ENCODE data around the gene RNF11. TPM values are rescaled to one million over a fixed set of nuclear protein-coding genes. Genes with fewer than 3 reads are reported as not detected.

RNF11 gene
- polyA plus RNA-seq, 3 donors from 2014 or later = 32.7 to 52.4 (median 38.0) TPM

DNA sequence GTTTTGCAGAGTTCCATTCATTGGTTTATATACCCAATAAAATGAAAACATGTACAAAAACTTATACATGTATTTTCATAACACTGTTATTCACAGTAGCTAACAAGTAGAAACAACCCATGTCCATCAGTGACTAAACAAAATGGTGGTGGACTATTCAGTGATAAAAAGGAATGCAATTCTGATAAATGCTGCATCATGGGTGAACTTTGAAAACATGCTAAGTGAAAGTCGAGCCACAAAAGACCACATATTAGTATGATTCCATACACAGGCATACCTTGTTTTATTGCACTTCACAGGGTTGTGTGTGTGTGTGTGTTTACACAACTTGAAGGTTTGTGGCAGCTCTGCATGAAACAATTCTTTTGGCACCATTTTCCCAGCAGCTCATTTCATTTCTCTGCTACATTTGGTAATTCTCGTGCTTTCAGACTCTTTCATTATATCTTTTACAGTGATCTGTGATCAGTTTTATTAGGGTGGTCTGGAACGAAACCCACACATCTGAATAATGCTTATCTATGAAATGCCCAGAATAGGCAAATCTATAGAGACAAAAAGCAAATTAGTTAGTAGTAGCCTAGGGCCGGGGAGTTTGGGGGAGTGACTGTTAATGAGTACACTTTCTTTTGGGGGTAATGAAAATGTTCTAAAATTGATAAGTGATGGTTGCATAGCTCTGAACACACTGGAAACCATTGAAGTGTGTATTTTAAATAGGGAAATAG lies 27.2 kb downstream of the RNF11 start:
- Mint-ChIP-seq H3K4me1 (peaks cover 68 to 100% of the 10 kb centered on the region in 2 donors), H3K27me3 (ENCODE audit: low read depth in 3 of 3) (peaks cover 0 to 4% (median 2%) of the 10 kb centered on the region in 3 donors), H3K4me3 (peak overlapping the region in 1 of 5 donors; percentile 1), H3K27ac (no peak overlapping the region), H3K9me3 (no peaks in the 10 kb centered on the region), H3K36me3 (peaks cover 0 to 3% (median 0%) of the 10 kb centered on the region in 3 donors)
- no peak for DNase-seq

DNA sequence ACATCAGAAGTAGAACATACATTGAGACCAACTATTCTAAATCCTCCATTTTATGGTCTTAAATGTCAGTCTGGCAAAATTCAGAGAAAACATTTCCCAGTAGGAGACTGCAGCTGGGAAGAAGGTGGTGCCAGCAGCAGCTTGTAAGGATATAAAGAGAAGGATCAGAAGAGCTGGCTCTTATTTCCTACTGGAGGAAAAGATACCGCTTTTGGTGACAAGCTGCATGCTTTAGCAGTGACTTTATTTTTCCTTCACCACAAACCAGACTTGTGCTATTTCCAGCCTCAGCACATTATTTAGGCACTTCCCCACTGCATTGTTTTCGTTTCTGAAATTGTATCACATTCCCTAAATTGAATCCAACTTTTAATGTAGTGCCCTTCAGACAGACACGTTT lies 28.4 kb downstream of the RNF11 start:
- peak overlapping the region in 1 of 6 donors; percentile 20 for H3K27ac Mint-ChIP-seq
- H3K4me1 Mint-ChIP-seq = peaks cover 68 to 96% of the 10 kb centered on the region in 2 donors
- no peak overlapping the region for H3K4me3 Mint-ChIP-seq
- no peaks in the 10 kb centered on the region for H3K9me3 Mint-ChIP-seq
- DNase-seq = no peak
- peaks cover 0 to 4% (median 2%) of the 10 kb centered on the region in 3 donors for H3K27me3 Mint-ChIP-seq (ENCODE audit: low read depth in 3 of 3)
- peaks cover 0 to 5% (median 0%) of the 10 kb centered on the region in 3 donors for H3K36me3 Mint-ChIP-seq

DNA sequence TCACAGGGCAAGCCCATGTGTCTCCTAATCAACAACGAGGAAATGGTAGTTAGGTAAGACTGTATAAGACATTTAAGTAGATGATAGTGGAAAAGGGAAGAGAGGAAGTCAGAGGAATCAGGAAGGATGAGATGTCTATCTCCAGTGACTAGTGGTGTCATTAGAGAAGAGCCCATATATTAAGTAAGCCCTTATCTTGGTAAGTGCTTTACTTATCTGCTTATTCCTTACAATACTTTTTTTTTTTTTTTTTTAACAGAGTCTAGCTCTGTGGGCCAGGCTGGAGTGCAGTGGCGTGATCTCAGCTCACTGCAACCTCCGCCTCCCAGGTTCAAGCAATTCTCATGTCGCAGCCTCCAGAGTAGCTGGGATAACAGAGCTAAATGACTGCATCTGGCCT lies 29.5 kb downstream of the RNF11 start:
- Mint-ChIP-seq H3K27ac (peak overlapping the region in 2 of 6 donors; percentile 12 to 65), H3K4me1 (peaks cover 61 to 84% of the 10 kb centered on the region in 2 donors), H3K27me3 (ENCODE audit: low read depth in 3 of 3) (peaks cover 1 to 4% (median 2%) of the 10 kb centered on the region in 3 donors), H3K36me3 (peaks cover 0 to 5% (median 2%) of the 10 kb centered on the region in 3 donors), H3K9me3 (no peaks in the 10 kb centered on the region), H3K4me3 (no peak overlapping the region)
- DNase-seq = no peak

- Mint-ChIP-seq H3K4me3 (peak overlapping the region in 1 of 5 donors; percentile 27), H3K4me1 (peaks cover 58 to 78% of the 10 kb centered on the region in 2 donors), H3K27me3 (ENCODE audit: low read depth in 3 of 3) (peaks cover 1 to 4% (median 2%) of the 10 kb centered on the region in 3 donors), H3K36me3 (peaks cover 3 to 8% (median 7%) of the 10 kb centered on the region in 3 donors), H3K27ac (peak overlapping the region in 5 of 6 donors; percentile 14 to 70 (median 29)), H3K9me3 (no peaks in the 10 kb centered on the region)
- no peak for DNase-seq
Measured at GRCh38 chr1:51266181-51266580, 30.1 kb downstream of the RNF11 start.

DNA sequence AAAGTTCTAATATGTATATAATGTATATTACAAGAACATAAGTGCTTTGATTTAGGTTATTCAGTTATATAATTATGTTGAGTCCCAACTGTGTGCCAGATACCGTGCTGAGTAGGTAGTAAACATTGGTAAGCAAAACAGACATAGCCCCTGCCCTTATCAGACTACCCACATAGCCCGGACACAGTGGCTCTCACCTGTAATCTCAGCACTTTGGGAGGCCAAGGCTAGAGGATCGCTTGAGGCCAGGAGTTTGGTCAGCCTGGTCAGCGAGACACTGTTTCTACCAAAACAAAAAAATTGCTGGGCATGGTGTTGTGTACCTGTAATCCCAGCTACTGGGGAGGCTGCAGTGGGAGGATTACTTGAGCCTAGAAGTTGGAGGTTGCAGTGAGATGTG lies 30.7 kb downstream of the RNF11 start:
- Mint-ChIP-seq H3K36me3 (peaks cover 4 to 12% (median 12%) of the 10 kb centered on the region in 3 donors), H3K27ac (peak overlapping the region in 1 of 6 donors; percentile 65), H3K4me1 (peaks cover 55 to 72% of the 10 kb centered on the region in 2 donors), H3K9me3 (no peaks in the 10 kb centered on the region), H3K27me3 (ENCODE audit: low read depth in 3 of 3) (peaks cover 1 to 4% (median 2%) of the 10 kb centered on the region in 3 donors), H3K4me3 (no peak overlapping the region)
- DNase-seq = no peak

- DNase-seq = no peak
- H3K4me3 Mint-ChIP-seq = peak overlapping the region in 4 of 5 donors; percentile 46 to 77 (median 64)
- peaks cover 47 to 59% of the 10 kb centered on the region in 2 donors for H3K4me1 Mint-ChIP-seq
- H3K36me3 Mint-ChIP-seq = peaks cover 8 to 17% (median 15%) of the 10 kb centered on the region in 3 donors
- H3K9me3 Mint-ChIP-seq = no peaks in the 10 kb centered on the region
- H3K27me3 Mint-ChIP-seq (ENCODE audit: low read depth in 3 of 3) = peaks cover 0 to 4% (median 1%) of the 10 kb centered on the region in 3 donors
- peak overlapping the region in 5 of 6 donors; percentile 38 to 88 (median 69) for H3K27ac Mint-ChIP-seq
Measured at GRCh38 chr1:51268634-51269033, 32.6 kb downstream of the RNF11 start.

DNA sequence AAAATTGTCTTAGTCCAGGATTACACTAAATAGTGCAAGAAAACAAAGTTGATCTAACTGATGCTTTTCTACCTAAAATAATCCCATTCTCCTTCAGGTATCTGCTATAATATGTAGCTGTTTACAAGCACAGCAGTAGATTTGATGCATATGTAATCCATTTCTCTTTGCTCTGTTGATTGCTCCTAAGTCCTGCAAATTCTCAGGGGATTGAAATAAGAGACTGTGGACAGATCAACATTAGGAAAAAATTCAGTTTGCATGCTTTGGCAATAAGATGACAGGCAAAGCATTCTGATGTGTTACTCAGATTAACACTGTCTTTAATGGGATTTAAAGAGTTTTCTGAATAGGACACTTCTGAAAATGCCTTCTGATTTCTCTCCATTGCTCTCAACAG lies 34.7 kb downstream of the RNF11 start:
- H3K36me3 Mint-ChIP-seq = peaks cover 8 to 22% (median 15%) of the 10 kb centered on the region in 3 donors

DNA sequence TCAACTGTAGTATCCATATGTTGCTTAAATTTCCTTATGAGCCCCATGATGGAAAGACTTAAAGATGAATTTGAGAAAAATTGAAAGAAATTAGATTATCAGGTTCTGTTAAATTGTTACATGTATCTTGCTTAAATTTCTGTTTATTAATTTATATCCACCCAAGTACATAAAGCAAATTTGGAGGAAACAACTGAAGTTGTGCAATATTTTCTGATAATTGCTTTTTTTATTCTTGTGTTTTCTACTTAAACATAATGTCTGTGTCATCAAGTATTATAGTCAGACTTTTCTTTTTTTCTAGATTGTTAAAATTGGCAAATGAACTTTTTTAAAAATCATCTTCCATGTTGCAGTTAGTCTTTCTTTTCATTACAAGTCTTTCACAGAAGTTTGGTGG lies 36.8 kb downstream of the RNF11 start:
- peak overlapping the region in 1 of 6 donors; percentile 5 for H3K27ac Mint-ChIP-seq

More for the DNA sequence above, 34.7 kb downstream of the RNF11 start:
- Mint-ChIP-seq H3K4me1 (peaks cover 30 to 38% of the 10 kb centered on the region in 2 donors), H3K27me3 (ENCODE audit: low read depth in 3 of 3) (peaks cover 0 to 1% (median 1%) of the 10 kb centered on the region in 3 donors), H3K27ac (peak overlapping the region in 1 of 6 donors; percentile 40), H3K9me3 (no peaks in the 10 kb centered on the region), H3K4me3 (no peak overlapping the region)
- DNase-seq = no peak

DNA sequence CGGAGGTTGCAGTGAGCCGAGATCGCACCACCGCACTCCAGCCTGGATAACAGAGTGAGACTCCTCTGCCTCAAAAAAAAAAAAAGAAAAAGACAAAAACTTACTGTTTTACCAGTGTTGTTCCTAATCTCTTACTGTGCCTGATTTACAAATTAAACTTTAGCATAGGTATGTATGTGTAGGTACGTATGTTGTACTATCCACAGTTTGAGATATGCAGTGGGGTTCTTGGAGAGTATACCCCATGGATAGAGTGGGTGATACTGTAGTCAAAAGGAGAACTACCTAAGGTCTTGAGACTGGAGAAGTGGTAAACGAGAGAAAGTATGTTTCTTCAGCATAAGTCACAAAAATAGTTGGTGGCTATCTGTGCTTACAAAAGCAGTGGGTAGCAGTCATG lies 38.6 kb downstream of the RNF11 start:
- H3K4me1 Mint-ChIP-seq = peaks cover 0 to 6% of the 10 kb centered on the region in 2 donors
- peaks cover 8 to 18% (median 15%) of the 10 kb centered on the region in 3 donors for H3K36me3 Mint-ChIP-seq
- no peak for DNase-seq
- no peak overlapping the region for H3K4me3 Mint-ChIP-seq
- H3K27me3 Mint-ChIP-seq (ENCODE audit: low read depth in 3 of 3) = no peaks in the 10 kb centered on the region
- H3K27ac Mint-ChIP-seq = peak overlapping the region in 2 of 6 donors; percentile 26 to 40
- no peaks in the 10 kb centered on the region for H3K9me3 Mint-ChIP-seq

More for the DNA sequence above, 36.8 kb downstream of the RNF11 start:
- DNase-seq = no peak
- H3K4me3 Mint-ChIP-seq = no peak overlapping the region
- H3K9me3 Mint-ChIP-seq = no peaks in the 10 kb centered on the region
- H3K4me1 Mint-ChIP-seq = peaks cover 10 to 17% of the 10 kb centered on the region in 2 donors
- peaks cover 8 to 22% (median 15%) of the 10 kb centered on the region in 3 donors for H3K36me3 Mint-ChIP-seq
- H3K27me3 Mint-ChIP-seq (ENCODE audit: low read depth in 3 of 3) = peaks cover 0 to 1% (median 0%) of the 10 kb centered on the region in 3 donors

GRCh38 chr1:51276286-51276685 lies 40.2 kb downstream of the RNF11 start:
- no peaks in the 10 kb centered on the region for H3K27me3 Mint-ChIP-seq (ENCODE audit: low read depth in 3 of 3)

DNA sequence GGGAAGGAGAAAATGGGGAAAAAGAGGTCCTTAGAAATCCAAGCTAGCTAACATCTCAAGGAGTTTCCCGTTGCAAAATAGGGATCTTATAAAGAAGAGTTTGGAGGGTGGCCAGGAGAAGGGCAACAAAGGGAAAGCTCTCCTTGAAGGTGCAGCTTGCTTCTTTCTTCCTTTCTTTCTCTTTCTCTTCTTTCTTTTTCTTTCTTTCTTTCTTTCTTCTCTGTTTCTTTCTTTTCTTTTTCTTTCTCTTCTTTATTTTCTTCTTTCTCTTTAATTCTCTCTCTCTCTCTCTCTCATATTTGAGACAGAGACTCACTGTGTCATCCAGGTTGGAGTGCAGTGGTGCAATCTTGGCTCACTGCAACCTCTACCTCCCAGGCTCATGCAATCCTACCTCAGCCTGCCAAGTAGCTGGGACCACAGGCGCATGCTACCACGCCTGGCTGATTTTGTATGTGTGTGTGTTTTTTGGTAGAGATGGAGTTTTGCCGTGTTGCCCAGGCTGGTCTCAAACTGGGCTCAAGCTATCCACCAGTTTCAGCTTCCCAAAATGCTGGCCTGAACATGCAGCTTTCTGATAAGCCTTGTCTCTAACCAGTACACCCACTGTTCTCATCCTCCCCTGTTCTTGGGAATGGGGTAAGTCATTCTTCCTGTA lies 44.4 kb downstream of the RNF11 start:
- Mint-ChIP-seq H3K4me3 (no peak overlapping the region), H3K27ac (peak overlapping the region in 1 of 6 donors; percentile 12), H3K36me3 (peaks cover 0 to 4% (median 0%) of the 10 kb centered on the region in 3 donors), H3K4me1 (no peaks in the 10 kb centered on the region), H3K27me3 (ENCODE audit: low read depth in 3 of 3) (peaks cover 0 to 1% (median 0%) of the 10 kb centered on the region in 3 donors), H3K9me3 (no peaks in the 10 kb centered on the region)
- no peak for DNase-seq

More at GRCh38 chr1:51276286-51276685, 40.2 kb downstream of the RNF11 start:
- no peak overlapping the region for H3K4me3 Mint-ChIP-seq
- H3K36me3 Mint-ChIP-seq = peaks cover 4 to 18% (median 7%) of the 10 kb centered on the region in 3 donors
- peaks cover 0 to 6% of the 10 kb centered on the region in 2 donors for H3K4me1 Mint-ChIP-seq
- no peak overlapping the region for H3K27ac Mint-ChIP-seq
- DNase-seq = no peak
- H3K9me3 Mint-ChIP-seq = no peaks in the 10 kb centered on the region

DNA sequence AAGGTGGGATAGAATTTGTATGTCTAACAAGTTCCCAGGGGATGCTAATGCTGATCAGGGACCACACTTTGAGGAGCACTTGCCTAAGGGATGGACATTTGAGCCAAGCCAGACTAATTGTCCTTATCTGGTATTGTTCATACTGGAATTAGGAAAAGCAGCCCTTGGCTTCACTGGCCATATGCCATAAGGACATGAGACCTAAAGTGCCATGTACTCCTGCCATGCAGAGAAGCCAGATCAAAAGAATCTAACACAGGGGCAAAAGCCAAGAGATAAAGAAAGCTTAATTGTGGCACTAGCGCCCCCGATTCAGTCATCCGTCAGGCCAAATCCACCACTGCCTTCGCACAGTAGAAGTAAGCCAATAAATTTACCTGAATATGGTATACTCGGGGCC lies 45.7 kb downstream of the RNF11 start:
- Mint-ChIP-seq H3K4me1 (no peaks in the 10 kb centered on the region), H3K27ac (no peak overlapping the region), H3K36me3 (peaks cover 0 to 4% (median under 1%) of the 10 kb centered on the region in 3 donors), H3K9me3 (no peaks in the 10 kb centered on the region), H3K4me3 (no peak overlapping the region), H3K27me3 (ENCODE audit: low read depth in 3 of 3) (peaks cover 0 to 1% (median 0%) of the 10 kb centered on the region in 3 donors)
- DNase-seq = no peak

GRCh38 chr1:51282605-51283004 lies 46.5 kb downstream of the RNF11 start:
- peaks cover 0 to 8% (median 4%) of the 10 kb centered on the region in 3 donors for H3K36me3 Mint-ChIP-seq
- peaks cover 0 to 1% (median 0%) of the 10 kb centered on the region in 3 donors for H3K27me3 Mint-ChIP-seq (ENCODE audit: low read depth in 3 of 3)
- H3K4me3 Mint-ChIP-seq = no peak overlapping the region
- H3K4me1 Mint-ChIP-seq = no peaks in the 10 kb centered on the region
- H3K9me3 Mint-ChIP-seq = no peaks in the 10 kb centered on the region
- H3K27ac Mint-ChIP-seq = no peak overlapping the region
- no peak for DNase-seq

GRCh38 chr1:51283979-51284378 lies 47.9 kb downstream of the RNF11 start:
- no peak overlapping the region for H3K27ac Mint-ChIP-seq
- no peaks in the 10 kb centered on the region for H3K4me1 Mint-ChIP-seq
- DNase-seq = no peak
- H3K36me3 Mint-ChIP-seq = peaks cover 0 to 8% (median 7%) of the 10 kb centered on the region in 3 donors
- no peaks in the 10 kb centered on the region for H3K9me3 Mint-ChIP-seq
- H3K27me3 Mint-ChIP-seq (ENCODE audit: low read depth in 3 of 3) = peaks cover 0 to 1% (median 0%) of the 10 kb centered on the region in 3 donors
- H3K4me3 Mint-ChIP-seq = no peak overlapping the region

All from immature natural killer cell (primary cell).